HG02623 (cell line): ENCODE results near the gene PLEKHB1.

Source experiments
- ATAC-seq: cut with Tn5 transposase; IDR thresholded peaks from one replicate; pipeline ENCODE4 v1.9.1; 2021; ENCODE audit warnings: moderate library complexity; ENCODE audit not compliant: unreplicated experiment

Gene PLEKHB1

DNA sequence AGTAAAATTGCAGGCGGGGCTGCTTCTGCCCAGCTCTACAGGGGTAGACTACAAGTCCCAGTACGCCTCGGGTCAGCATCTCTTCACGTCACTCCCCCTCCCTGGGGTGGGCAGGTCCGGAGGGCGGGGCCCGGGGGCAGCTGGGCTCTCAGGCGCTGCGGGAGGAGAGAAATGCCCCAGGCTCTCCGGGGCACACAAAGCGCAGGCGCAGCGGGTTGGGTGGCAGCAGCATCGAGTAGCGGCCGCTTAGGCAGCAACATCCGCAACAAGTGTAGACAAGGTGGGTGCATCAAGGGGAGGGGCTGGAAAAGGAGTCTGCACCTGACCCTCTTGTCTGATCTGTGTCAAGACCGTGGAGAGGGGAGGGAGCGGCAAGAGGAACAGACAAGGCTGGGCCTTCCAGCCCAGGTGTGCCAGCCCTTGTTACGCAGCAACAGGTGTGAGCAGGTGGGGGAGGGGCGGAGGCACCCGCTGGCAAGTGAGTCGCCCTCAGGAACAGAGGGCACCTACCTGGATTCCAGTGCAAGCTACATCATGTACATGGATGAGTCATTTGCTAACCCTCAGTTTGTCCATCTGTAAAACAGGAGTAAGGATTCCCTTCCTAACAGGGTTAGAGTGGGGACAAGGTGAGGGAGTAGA, 1.2 kb downstream of the PLEKHB1 start:
- peak; percentile 86 for ATAC-seq

DNA sequence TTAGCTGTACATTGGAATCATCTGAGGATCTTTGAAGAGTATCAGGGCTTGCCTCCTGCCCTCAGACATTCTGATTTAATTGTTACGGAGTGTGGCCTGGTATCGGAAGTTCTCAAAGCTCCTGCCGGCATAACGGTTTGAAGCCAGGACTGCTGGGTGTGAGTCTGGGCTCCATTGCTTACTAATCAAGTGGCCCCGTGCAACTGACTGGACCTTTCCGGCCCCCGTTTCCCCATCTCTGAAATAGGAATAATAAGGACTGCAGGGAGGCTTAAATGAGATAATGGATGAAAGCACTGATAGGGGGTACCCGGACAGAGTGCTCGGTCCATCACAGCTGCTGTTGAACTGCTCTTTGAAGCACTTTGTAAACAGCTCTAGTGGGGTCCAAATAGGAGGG, 1.7 kb downstream of the PLEKHB1 start:
- no peak for ATAC-seq

- ATAC-seq = no peak
Measured at GRCh38 chr11:73648571-73649046, 2.2 kb downstream of the PLEKHB1 start.

- no peak for ATAC-seq
Measured at GRCh38 chr11:73649206-73649605, 2.8 kb downstream of the PLEKHB1 start.

- no peak for ATAC-seq
Measured at GRCh38 chr11:73650400-73650799, 4.0 kb downstream of the PLEKHB1 start.

DNA sequence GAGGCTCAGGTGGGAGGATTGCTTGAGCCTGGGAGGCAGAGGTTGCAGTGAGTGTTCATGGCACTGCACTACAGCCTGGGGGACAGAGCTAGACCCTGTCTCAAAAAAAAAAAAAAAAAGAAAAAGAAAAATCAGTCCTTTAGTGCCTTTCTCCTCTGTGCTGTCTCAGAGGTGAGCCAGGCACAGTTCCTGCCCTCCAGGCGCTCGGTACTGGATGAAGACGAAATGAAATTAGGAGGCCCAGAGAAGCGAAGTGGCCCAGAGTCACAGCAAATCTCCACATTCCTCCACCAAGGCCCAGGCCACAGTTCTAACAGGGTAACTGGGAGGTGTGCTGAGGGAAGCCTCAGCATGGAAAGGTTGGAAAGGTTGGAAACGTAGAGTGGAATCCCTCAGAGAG, 4.9 kb downstream of the PLEKHB1 start:
- no peak for ATAC-seq

DNA sequence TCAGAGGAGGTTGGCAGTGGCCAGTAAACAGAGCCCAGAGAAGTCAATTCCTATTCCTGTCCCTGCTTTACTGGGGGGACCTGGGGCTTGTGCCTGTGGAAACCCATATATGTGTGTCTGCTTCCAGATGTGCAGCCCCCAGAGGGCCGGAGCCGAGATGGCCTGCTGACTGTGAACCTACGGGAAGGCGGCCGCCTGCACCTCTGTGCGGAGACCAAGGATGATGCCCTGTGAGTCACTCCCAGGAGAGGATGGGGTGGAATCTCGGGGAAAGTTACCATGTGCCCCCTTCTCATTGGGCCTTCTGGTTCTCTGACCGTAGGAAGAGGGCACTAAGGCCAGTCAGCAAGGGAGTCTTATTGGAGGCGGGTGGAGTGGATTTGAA, 5.3 kb downstream of the PLEKHB1 start:
- no peak for ATAC-seq

- ATAC-seq = no peak
Measured at GRCh38 chr11:73652046-73652730, 5.8 kb downstream of the PLEKHB1 start.

- ATAC-seq = no peak
Measured at GRCh38 chr11:73652856-73653559, 6.6 kb downstream of the PLEKHB1 start.

GRCh38 chr11:73653996-73654395, 7.6 kb downstream of the PLEKHB1 start:
- no peak for ATAC-seq

DNA sequence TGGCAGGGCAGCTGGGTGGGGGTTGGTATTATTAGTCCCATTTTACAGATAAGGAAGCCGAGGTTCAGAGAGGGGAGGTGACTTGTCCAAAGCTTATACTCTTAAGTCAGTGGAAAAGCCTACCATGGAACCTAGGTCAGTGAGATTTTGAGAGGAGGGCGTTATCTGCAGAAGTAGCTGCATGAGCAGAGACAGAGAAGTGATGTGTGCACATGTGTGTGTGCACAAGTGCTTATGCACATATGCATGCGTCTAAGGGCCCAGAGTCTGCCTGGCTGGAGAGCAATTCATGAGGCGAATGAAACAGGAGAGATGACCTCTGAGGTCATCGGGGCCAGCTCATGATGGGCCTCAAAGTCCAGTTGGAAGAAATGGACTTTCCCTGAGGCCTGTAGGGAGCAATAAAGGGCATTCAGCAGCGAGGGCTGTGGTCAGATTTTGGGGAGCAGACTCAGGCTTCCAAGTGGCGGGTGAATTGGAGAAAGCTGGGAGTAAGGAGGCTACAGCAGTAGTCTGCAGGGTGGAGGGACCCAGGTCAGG, 8.2 kb downstream of the PLEKHB1 start:
- ATAC-seq = no peak

DNA sequence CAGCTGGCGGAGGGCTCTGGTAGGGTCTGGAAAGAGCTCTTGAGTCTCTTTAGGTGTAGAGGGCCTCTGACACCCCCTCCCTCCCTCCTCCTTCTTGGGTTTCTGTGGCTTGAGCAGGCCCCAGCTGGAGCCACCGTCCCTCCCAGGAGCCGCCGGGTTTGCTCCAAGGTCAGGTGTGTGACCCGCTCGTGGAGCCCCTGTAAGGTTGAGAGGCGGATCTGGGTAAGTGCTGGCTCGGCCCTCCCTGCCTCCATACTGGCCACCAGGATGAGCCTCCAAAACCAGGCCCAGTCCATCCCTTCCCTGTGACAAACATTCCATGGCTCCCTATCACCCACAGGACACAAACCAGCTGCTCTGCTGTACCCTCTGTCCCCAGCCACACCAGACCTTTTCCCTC, 9.3 kb downstream of the PLEKHB1 start:
- no peak for ATAC-seq

DNA sequence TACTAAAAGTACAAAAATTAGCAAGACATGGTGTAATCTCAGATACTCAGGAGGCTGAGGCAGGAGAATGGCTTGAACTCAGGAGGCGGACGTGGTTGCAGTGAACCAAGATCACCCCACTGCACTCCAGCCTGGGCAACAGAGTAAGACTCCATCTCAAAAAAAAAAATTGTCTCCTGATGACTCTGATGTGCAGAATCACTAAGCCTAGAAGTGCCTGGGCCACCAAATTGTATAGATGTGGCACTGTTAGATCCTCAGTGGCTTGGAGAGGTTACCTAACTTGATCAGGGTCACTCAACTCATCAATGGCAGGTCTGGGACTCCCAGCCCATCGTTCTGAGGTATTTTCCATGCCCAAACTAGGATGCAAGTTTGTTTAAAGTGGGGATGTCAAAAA, 10.6 kb downstream of the PLEKHB1 start:
- no peak for ATAC-seq

DNA sequence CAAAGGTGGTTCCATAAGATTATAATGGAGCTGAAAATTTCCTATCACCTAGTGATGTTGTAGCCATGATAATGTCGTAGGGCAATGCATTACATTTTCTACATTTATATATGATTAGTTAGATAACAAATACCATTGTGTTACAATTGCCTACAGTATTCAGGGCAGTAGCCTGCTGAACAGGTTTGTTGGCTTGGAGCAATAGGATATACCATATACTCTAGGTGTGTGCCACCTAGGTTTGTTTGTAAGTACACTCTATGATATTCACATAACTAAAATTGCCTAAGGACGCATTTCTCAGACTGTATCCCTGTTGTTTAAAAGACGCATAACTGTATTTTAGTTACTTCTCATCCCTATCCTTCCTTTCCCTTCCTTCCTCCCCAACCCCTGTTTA, 13.6 kb downstream of the PLEKHB1 start:
- ATAC-seq = no peak

DNA sequence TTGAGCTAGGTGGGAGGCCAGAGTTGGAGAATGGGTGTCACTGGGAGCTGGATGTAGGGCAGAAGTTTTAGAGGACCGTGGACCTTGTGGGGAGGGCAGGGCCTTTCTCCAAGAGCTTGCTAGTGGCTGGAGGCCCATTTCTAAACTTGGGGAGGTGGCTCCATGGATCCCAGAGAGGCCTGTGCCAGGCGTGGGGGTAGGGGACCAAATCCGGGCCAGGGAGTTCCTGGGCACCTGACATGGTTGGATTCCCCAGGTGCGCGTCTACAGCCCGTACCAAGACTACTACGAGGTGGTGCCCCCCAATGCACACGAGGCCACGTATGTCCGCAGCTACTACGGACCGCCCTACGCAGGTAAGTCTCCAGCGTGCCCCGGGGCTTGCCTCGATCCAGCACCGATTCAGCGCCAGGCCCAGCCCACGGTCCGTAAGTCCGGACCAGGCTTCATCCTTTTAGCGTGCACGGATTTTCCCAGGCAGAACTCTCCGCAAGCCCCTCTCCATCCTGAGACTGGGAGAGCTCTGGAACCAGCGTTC, 14.2 kb downstream of the PLEKHB1 start:
- ATAC-seq = no peak

DNA sequence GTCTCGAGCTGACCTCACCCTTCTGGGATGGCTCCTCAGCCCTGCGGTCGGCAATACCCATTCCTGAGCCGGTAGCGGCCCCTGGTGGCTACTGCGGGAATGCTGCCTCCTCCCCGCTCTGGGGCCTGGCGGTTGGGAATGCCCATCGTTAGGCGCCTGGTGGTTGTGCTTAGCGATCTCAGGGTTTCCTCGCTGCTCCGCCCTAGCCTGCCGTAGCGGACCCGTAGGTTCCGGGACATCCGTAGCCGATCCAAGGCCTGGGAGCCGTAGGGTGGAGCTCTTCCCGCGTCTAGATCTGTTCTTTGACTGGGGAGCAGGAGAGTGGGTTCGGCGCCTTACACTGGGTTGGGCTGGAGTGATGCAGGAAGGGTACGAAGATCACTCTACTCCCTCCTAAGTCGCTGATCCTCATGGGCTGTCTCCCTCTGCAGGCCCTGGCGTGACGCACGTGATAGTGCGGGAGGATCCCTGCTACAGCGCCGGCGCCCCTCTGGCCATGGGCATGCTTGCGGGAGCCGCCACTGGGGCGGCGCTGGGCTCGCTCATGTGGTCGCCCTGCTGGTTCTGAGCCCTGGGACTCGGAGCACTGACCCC, 14.8 kb downstream of the PLEKHB1 start:
- ATAC-seq = peak; percentile 63

GRCh38 chr11:73662445-73663157, 16.2 kb downstream of the PLEKHB1 start:
- ATAC-seq = no peak

DNA sequence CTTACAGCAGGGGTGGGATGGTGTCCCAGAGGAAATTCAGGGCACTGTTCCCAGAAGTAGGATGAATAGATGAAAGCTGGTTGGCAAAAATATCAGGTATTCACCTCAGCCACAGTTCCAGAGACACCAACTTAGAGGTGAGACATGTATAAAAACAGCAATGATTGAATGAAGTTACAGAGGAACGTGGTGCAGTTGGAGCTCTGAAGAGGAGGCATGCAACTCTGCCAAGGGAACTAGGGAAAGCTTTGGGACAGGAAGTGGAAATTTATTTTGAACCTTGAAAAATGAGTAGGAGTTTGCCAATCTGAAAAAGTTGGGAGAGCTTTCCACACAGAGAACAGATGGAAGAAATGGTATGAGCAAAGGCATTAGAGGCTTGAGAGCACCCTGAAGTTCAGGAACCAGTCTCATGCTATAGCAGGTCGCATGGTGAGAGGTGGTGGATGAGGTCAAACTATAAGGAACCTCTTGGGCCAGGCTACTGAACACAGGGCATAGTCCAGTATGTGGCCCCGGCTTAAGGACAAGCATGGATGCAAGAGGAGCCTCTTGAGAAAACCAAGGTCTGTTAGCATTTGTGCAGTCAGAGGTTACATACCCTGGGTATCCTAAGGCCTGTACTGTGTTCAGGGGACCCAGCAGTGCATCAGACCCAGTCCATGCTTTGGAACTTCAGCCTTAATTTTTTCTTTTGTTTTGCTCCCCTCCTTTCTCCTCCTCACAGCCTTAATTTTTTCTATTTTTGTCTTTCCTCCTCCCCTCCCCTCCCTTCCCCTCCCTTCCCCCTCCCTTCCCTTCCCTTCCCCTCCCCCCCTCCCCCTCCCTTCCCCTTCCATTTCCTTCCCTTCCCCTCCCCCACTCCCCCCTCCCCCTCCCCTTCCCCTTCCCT, 17.5 kb downstream of the PLEKHB1 start:
- no peak for ATAC-seq

DNA sequence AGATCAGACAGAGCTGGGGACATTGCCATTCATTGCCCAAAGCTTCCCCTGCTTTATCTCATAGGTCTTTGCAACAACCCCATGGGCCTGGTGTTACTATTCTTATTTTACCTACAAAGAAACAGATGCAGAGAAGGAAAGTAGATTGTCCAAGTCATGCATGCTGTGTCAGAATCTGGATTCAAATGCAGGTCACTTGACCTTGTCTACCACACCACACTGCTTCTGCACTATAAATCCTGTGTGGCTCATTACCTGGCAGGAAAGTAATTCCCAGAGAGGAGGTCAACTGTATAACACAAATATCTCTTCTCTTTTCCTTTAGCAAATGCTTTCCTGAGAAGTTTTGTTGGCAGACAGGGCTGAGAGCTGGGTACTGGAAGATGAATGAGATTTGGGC, 18.5 kb downstream of the PLEKHB1 start:
- ATAC-seq = no peak

- no peak for ATAC-seq
Measured at GRCh38 chr11:73667891-73668290, 21.5 kb downstream of the PLEKHB1 start.
